ENCODE measurements around the gene NOL4L. TPM values are rescaled to one million over a fixed set of nuclear protein-coding genes. Genes with fewer than 3 reads are reported as not detected.
"Not testable (repeated sequence)": the region's sequence is repeated elsewhere in the genome, so short reads cannot be mapped to it uniquely, and the experiment has no call there.

The NOL4L gene
- total and polyA plus RNA-seq, 2 experiments from 2014 or later, result 38.8 to 39.2 TPM

GRCh38 chr20:32407131-32407750 is 177.9 kb downstream of the NOL4L start:
- H3K9me3 Mint-ChIP-seq; H3K36me3 ChIP-seq (ENCODE audit: insufficient read depth); H3K27ac ChIP-seq (ENCODE audit: low read depth); ATAC-seq; H3K27me3 ChIP-seq (ENCODE audit: insufficient read depth); H3K36me3 Mint-ChIP-seq (ENCODE audit: low read depth); H3K4me3 Mint-ChIP-seq; H3K27ac Mint-ChIP-seq; H3F3A ChIP-seq (replicated peaks; ENCODE audit: low read depth); H3K9me2 ChIP-seq (ENCODE audit: insufficient read depth); H3K4me2 ChIP-seq; H3K4me1 Mint-ChIP-seq; H3K4me3 ChIP-seq; DNase-seq (ENCODE audit: low spot score); H3K27me3 Mint-ChIP-seq (ENCODE audit: insufficient read depth, low read depth, poor library complexity); H3K79me2 ChIP-seq (replicated peaks; ENCODE audit: insufficient read depth); H2AFZ ChIP-seq; H3K4me1 ChIP-seq (ENCODE audit: insufficient read depth): not testable (repeated sequence)
- H4K20me1 ChIP-seq (replicated peaks; ENCODE audit: insufficient read depth), result peaks cover 20% of the 10 kb centered on the region

- no peaks in the 10 kb centered on the region for H3K79me2 ChIP-seq (replicated peaks; ENCODE audit: insufficient read depth)
- no peak overlapping the region for H3K4me2 ChIP-seq
- Mint-ChIP-seq H3K4me1 (no peaks in the 10 kb centered on the region), H3K27ac (no peak overlapping the region), H3K4me3 (no peak overlapping the region), H3K36me3 (ENCODE audit: low read depth) (no peaks in the 10 kb centered on the region), H3K27me3 (ENCODE audit: insufficient read depth, low read depth, poor library complexity) (no peaks in the 10 kb centered on the region), H3K9me3 (no peaks in the 10 kb centered on the region)
- no peak overlapping the region for H3K27ac ChIP-seq (ENCODE audit: low read depth)
- DNase-seq (ENCODE audit: low spot score) (no peak), ATAC-seq (no peak)
- no peaks in the 10 kb centered on the region for H3F3A ChIP-seq (replicated peaks; ENCODE audit: low read depth)
- no peaks in the 10 kb centered on the region for H3K9me2 ChIP-seq (ENCODE audit: insufficient read depth)
- H2AFZ ChIP-seq, result no peak overlapping the region
- H3K27me3 ChIP-seq (ENCODE audit: insufficient read depth), result no peaks in the 10 kb centered on the region
- H3K4me1 ChIP-seq (ENCODE audit: insufficient read depth), result no peaks in the 10 kb centered on the region
- H3K36me3 ChIP-seq (ENCODE audit: insufficient read depth), result no peaks in the 10 kb centered on the region
- TF ChIP-seq POLR2AphosphoS5 (IDR thresholded peaks at IDR 0.05; ENCODE audit: low read depth) (no peak), JUNB (IDR thresholded peaks at IDR 0.05; ENCODE audit: unreplicated experiment) (no peak)
- peaks cover 20% of the 10 kb centered on the region for H4K20me1 ChIP-seq (replicated peaks; ENCODE audit: insufficient read depth)
- no peak overlapping the region for H3K4me3 ChIP-seq
Measured at GRCh38 chr20:32406701-32407100, 178.4 kb downstream of the NOL4L start.

DNA sequence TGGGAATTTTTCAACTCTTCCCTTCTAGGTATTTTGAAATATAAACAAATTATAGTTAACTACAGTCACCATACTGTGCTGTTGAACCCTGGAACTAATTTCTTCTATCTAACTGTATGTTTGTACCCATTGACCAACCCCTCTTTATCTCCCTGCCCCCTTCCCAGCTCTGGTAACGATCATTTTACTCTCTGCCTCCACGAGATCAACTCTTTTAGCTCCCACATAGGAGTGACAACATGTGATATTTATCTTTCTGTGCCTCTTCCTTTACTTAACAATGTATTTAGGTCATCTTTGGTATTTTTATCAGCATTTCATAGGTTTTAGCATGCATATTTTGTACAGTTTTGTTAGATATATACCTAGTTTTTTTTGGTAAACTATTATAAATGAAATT is 181.1 kb downstream of the NOL4L start:
- no peaks in the 10 kb centered on the region for H3K4me1 ChIP-seq (ENCODE audit: insufficient read depth)
- H2AFZ ChIP-seq, result no peak overlapping the region
- H3K79me2 ChIP-seq (replicated peaks; ENCODE audit: insufficient read depth), result no peaks in the 10 kb centered on the region
- no peak overlapping the region for H3K4me3 Mint-ChIP-seq
- H3K4me3 ChIP-seq, result no peak overlapping the region
- no peaks in the 10 kb centered on the region for H3K9me3 Mint-ChIP-seq
- no peaks in the 10 kb centered on the region for H3K27me3 ChIP-seq (ENCODE audit: insufficient read depth)
- TF ChIP-seq, protein P1, sequence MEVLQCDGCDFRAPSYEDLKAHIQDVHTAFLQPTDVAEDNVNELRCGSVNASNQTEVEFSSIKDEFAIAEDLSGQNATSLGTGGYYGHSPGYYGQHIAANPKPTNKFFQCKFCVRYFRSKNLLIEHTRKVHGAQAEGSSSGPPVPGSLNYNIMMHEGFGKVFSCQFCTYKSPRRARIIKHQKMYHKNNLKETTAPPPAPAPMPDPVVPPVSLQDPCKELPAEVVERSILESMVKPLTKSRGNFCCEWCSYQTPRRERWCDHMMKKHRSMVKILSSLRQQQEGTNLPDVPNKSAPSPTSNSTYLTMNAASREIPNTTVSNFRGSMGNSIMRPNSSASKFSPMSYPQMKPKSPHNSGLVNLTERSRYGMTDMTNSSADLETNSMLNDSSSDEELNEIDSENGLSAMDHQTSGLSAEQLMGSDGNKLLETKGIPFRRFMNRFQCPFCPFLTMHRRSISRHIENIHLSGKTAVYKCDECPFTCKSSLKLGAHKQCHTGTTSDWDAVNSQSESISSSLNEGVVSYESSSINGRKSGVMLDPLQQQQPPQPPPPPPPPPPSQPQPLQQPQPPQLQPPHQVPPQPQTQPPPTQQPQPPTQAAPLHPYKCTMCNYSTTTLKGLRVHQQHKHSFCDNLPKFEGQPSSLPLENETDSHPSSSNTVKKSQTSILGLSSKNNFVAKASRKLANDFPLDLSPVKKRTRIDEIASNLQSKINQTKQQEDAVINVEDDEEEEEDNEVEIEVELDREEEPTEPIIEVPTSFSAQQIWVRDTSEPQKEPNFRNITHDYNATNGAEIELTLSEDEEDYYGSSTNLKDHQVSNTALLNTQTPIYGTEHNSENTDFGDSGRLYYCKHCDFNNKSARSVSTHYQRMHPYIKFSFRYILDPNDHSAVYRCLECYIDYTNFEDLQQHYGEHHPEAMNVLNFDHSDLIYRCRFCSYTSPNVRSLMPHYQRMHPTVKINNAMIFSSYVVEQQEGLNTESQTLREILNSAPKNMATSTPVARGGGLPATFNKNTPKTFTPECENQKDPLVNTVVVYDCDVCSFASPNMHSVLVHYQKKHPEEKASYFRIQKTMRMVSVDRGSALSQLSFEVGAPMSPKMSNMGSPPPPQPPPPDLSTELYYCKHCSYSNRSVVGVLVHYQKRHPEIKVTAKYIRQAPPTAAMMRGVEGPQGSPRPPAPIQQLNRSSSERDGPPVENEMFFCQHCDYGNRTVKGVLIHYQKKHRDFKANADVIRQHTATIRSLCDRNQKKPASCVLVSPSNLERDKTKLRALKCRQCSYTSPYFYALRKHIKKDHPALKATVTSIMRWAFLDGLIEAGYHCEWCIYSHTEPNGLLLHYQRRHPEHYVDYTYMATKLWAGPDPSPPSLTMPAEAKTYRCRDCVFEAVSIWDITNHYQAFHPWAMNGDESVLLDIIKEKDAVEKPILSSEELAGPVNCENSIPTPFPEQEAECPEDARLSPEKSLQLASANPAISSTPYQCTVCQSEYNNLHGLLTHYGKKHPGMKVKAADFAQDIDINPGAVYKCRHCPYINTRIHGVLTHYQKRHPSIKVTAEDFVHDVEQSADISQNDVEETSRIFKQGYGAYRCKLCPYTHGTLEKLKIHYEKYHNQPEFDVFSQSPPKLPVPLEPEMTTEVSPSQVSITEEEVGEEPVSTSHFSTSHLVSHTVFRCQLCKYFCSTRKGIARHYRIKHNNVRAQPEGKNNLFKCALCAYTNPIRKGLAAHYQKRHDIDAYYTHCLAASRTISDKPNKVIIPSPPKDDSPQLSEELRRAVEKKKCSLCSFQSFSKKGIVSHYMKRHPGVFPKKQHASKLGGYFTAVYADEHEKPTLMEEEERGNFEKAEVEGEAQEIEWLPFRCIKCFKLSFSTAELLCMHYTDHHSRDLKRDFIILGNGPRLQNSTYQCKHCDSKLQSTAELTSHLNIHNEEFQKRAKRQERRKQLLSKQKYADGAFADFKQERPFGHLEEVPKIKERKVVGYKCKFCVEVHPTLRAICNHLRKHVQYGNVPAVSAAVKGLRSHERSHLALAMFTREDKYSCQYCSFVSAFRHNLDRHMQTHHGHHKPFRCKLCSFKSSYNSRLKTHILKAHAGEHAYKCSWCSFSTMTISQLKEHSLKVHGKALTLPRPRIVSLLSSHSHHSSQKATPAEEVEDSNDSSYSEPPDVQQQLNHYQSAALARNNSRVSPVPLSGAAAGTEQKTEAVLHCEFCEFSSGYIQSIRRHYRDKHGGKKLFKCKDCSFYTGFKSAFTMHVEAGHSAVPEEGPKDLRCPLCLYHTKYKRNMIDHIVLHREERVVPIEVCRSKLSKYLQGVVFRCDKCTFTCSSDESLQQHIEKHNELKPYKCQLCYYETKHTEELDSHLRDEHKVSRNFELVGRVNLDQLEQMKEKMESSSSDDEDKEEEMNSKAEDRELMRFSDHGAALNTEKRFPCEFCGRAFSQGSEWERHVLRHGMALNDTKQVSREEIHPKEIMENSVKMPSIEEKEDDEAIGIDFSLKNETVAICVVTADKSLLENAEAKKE (CRISPR knock-in tag; IDR thresholded peaks at IDR 0.05), result no peak
- TF ChIP-seq CREB1 (CRISPR knock-in tag; IDR thresholded peaks at IDR 0.05; ENCODE audit: low read depth), result no peak
- no peak for TF ChIP-seq EZH2phosphoT487 (IDR thresholded peaks at IDR 0.05; ENCODE audit: unreplicated experiment)
- no peak for TF ChIP-seq NANOG (IDR thresholded peaks at IDR 0.05; ENCODE audit: borderline replicate concordance)
- H3F3A ChIP-seq (replicated peaks; ENCODE audit: low read depth), result no peaks in the 10 kb centered on the region
- H3K4me1 Mint-ChIP-seq, result no peaks in the 10 kb centered on the region
- no peaks in the 10 kb centered on the region for H3K9me2 ChIP-seq (ENCODE audit: insufficient read depth)
- ATAC-seq, result no peak
- no peaks in the 10 kb centered on the region for H3K36me3 ChIP-seq (ENCODE audit: insufficient read depth)
- H4K20me1 ChIP-seq (replicated peaks; ENCODE audit: insufficient read depth), result peaks cover 20% of the 10 kb centered on the region
- no peak for DNase-seq (ENCODE audit: low spot score)
- no peak overlapping the region for H3K4me2 ChIP-seq
- H3K27ac Mint-ChIP-seq, result no peak overlapping the region
- no peaks in the 10 kb centered on the region for H3K36me3 Mint-ChIP-seq (ENCODE audit: low read depth)
- H3K27ac ChIP-seq (ENCODE audit: low read depth), result no peak overlapping the region
- H3K27me3 Mint-ChIP-seq (ENCODE audit: insufficient read depth, low read depth, poor library complexity), result no peaks in the 10 kb centered on the region

Measured in GM23338 (cell line).